Tongue (tissue), 1 donor: Measurements from ENCODE around the gene KHK. TPM values are rescaled to one million over a fixed set of nuclear protein-coding genes. Genes with fewer than 3 reads are reported as not detected.

Experiments
- total RNA-seq: library from RNA; depleted of rRNA; stranded (reverse); fragments of >200 nt; gene quantifications from one replicate; pipeline ENCODE4 v1.2.3, GENCODE V29; 2014

Gene KHK
- total RNA-seq, 1 donor from 2014 or later: 1.6 TPM

Other genes with a start within 250 kb of the KHK start
- gene DPYSL5, start 238.6 kb upstream of the KHK start, total RNA-seq: 3.3 TPM
- 4.0 TPM for gene MAPRE3, start 116.1 kb upstream of the KHK start, total RNA-seq
- gene TMEM214, start 53.8 kb upstream of the KHK start, total RNA-seq: 21.0 TPM
- gene AGBL5, start 35.1 kb upstream of the KHK start, total RNA-seq: 8.9 TPM
- 209 TPM for gene OST4, start 15.1 kb upstream of the KHK start, total RNA-seq
- gene EMILIN1, start 8.2 kb upstream of the KHK start, total RNA-seq: 82.0 TPM
- 1.6 TPM for gene CGREF1, start 32.4 kb downstream of the KHK start, total RNA-seq
- 1.3 TPM for gene ABHD1, start 37.0 kb downstream of the KHK start, total RNA-seq
- 52.6 TPM for gene PREB, start 47.9 kb downstream of the KHK start, total RNA-seq
- not detected for gene PRR30, start 52.6 kb downstream of the KHK start, total RNA-seq
- not detected for gene TCF23, start 62.2 kb downstream of the KHK start, total RNA-seq
- 114 TPM for gene ATRAID, start 125.3 kb downstream of the KHK start, total RNA-seq
- 26.1 TPM for gene SLC5A6, start 125.5 kb downstream of the KHK start, total RNA-seq
- gene CAD, start 130.6 kb downstream of the KHK start, total RNA-seq: 33.7 TPM
- not detected for gene SLC30A3, start 176.3 kb downstream of the KHK start, total RNA-seq
- not detected for gene DNAJC5G, start 188.7 kb downstream of the KHK start, total RNA-seq
- 40.5 TPM for gene TRIM54, start 195.7 kb downstream of the KHK start, total RNA-seq
- not detected for gene UCN, start 221.7 kb downstream of the KHK start, total RNA-seq
- gene MPV17, start 236.3 kb downstream of the KHK start, total RNA-seq: 34.6 TPM